HepG2 (cell line): ENCODE results near the gene YEATS4. TPM values are rescaled to one million over a fixed set of nuclear protein-coding genes. Genes with fewer than 3 reads are reported as not detected.
A peak's percentile ranks its signal among the peaks of the same experiment; 100 is the strongest.

Source experiments
- ATF7-NPFF ChIP-seq: sonication (generic); formaldehyde crosslinking; IDR thresholded peaks from 2 replicates; pipeline ENCODE4 v1.8.1; 2023; ENCODE audit warnings: mild to moderate bottlenecking, low read depth, missing genetic modification reagents, moderate library complexity
- BRD4 ChIP-seq: sonication (generic); formaldehyde crosslinking; IDR thresholded peaks from 2 replicates; pipeline ENCODE4 v1.4.0; 2020; ENCODE audit warnings: missing genetic modification reagents
- FOXA3 ChIP-seq: IDR thresholded peaks from 2 replicates; pipeline ENCODE4 v1.6.1; 2016; ENCODE audit warnings: missing genetic modification reagents, missing compliant biosample characterization
- GABPB1 ChIP-seq: IDR thresholded peaks from 2 replicates; pipeline ENCODE4 v1.6.1; 2016; ENCODE audit warnings: mild to moderate bottlenecking, missing genetic modification reagents, moderate library complexity, missing compliant biosample characterization
- GATAD2A ChIP-seq: IDR thresholded peaks from 2 replicates; pipeline ENCODE4 v1.6.1; 2016
- HOXD1 ChIP-seq: sonication (generic); formaldehyde crosslinking; IDR thresholded peaks from 2 replicates; pipeline ENCODE4 v1.5.0; 2020; ENCODE audit warnings: missing genetic modification reagents
- MAF1 ChIP-seq: sonication (generic); formaldehyde crosslinking; IDR thresholded peaks from 2 replicates; pipeline ENCODE4 v1.5.0; 2020; ENCODE audit warnings: missing genetic modification reagents, borderline replicate concordance
- POLR2A ChIP-seq, 2 experiments: IDR thresholded peaks; 2 replicates each; pipeline ENCODE4 v1.6.1; 2011; ENCODE audit warnings: low read depth in 2 of 2, low read length in 2 of 2, mild to moderate bottlenecking in 1 of 2, moderate library complexity in 1 of 2; ENCODE audit not compliant: insufficient read depth in 1 of 2
- PTBP1 ChIP-seq: fragments of 200-400 bp; formaldehyde crosslinking; IDR thresholded peaks from 2 replicates; pipeline ENCODE4 v1.6.1; 2018; ENCODE audit warnings: low read length, low read depth; ENCODE audit not compliant: poor library complexity, severe bottlenecking
- RBM39 ChIP-seq: fragments of 200-400 bp; formaldehyde crosslinking; IDR thresholded peaks from one replicate; pipeline ENCODE4 v1.6.1; 2018; ENCODE audit warnings: antibody characterized with exemption, mild to moderate bottlenecking, low read depth, low read length; ENCODE audit not compliant: poor library complexity, severe bottlenecking
- SIN3A ChIP-seq: IDR thresholded peaks from 2 replicates; pipeline ENCODE4 v1.6.1; 2011; ENCODE audit warnings: low read depth, mild to moderate bottlenecking, control low read depth, low read length, borderline replicate concordance
- SMC3 ChIP-seq: IDR thresholded peaks from 2 replicates; pipeline ENCODE4 v1.6.1; 2011; ENCODE audit warnings: low read length, improper control_type of control experiment
- SRSF9 ChIP-seq: fragments of 200-400 bp; formaldehyde crosslinking; IDR thresholded peaks from 2 replicates; pipeline ENCODE4 v1.6.1; 2018; ENCODE audit warnings: borderline replicate concordance, mild to moderate bottlenecking, low read depth, low read length; ENCODE audit not compliant: insufficient read depth, poor library complexity, severe bottlenecking
- TMF1 ChIP-seq: sonication (generic); formaldehyde crosslinking; IDR thresholded peaks from 2 replicates; pipeline ENCODE4 v1.8.1; 2022; ENCODE audit warnings: low read depth, missing genetic modification reagents
- TSC22D2 ChIP-seq: sonication (generic); formaldehyde crosslinking; IDR thresholded peaks from 2 replicates; pipeline ENCODE4 v1.5.1; 2020; ENCODE audit warnings: missing genetic modification reagents, mild to moderate bottlenecking, borderline replicate concordance
- U2AF1 ChIP-seq: fragments of 200-400 bp; formaldehyde crosslinking; optimal IDR thresholded peaks from 2 replicates; pipeline ENCODE3; 2017; ENCODE audit warnings: mild to moderate bottlenecking, low read depth, low read length
- ZNF180 ChIP-seq: sonication (generic); formaldehyde crosslinking; IDR thresholded peaks from 2 replicates; pipeline ENCODE4 v1.4.0; 2020; ENCODE audit warnings: low read depth, missing genetic modification reagents, borderline replicate concordance
- ZNF382 ChIP-seq: sonication (generic); formaldehyde crosslinking; IDR thresholded peaks from 2 replicates; pipeline ENCODE4 v1.5.0; 2020; ENCODE audit warnings: missing genetic modification reagents, mild to moderate bottlenecking, borderline replicate concordance
- ZNF441 ChIP-seq: sonication (generic); formaldehyde crosslinking; IDR thresholded peaks from 2 replicates; pipeline ENCODE4 v1.7.0; 2021; ENCODE audit warnings: missing genetic modification reagents, borderline replicate concordance
- ZNF501 ChIP-seq: sonication (generic); formaldehyde crosslinking; IDR thresholded peaks from 2 replicates; pipeline ENCODE4 v1.5.1; 2020; ENCODE audit warnings: mild to moderate bottlenecking, moderate library complexity, missing genetic modification reagents
- ZNF615 ChIP-seq: sonication (generic); formaldehyde crosslinking; IDR thresholded peaks from 2 replicates; pipeline ENCODE4 v1.5.0; 2020; ENCODE audit warnings: mild to moderate bottlenecking, missing genetic modification reagents, borderline replicate concordance
- ZNF7 ChIP-seq: IDR thresholded peaks from 2 replicates; pipeline ENCODE4 v1.6.1; 2016; ENCODE audit warnings: missing biosample characterization, missing genetic modification reagents
- ZZZ3 ChIP-seq: sonication (generic); formaldehyde crosslinking; IDR thresholded peaks from 2 replicates; pipeline ENCODE4 v1.4.0; 2020; ENCODE audit warnings: missing genetic modification reagents, mild to moderate bottlenecking, borderline replicate concordance
- polyA plus RNA-seq, 8 experiments: library from polyadenylated mRNA; depleted of rRNA in 3 of 8; stranded (reverse) in 7 of 8; unstranded in 1 of 8; fragments of >200 nt; fragmentation: Illumina TruSeq in 4 of 8; extraction: Trizol in 4 of 8; gene quantifications; 2 replicates each; pipeline versions ENCODE4 v1.2.1 to v1.2.3, GENCODE V29; 2011 to 2016; ENCODE audit warnings: low read depth in 4 of 8, missing spikeins in 1 of 8, mixed read lengths in 1 of 8; ENCODE audit not compliant: insufficient read depth in 1 of 8
- total RNA-seq, 5 experiments: library from RNA; depleted of rRNA; stranded (reverse); fragments of >200 nt; fragmentation: Illumina TruSeq; extraction: Trizol; gene quantifications; 2 replicates each; pipeline ENCODE4 v1.2.3, GENCODE V29; 2016; ENCODE audit warnings: low read depth in 1 of 5
- TF ChIP-seq, protein P1 (sequence below): sonication (generic); formaldehyde crosslinking; IDR thresholded peaks from 2 replicates; pipeline ENCODE4 v1.4.0; 2020; ENCODE audit warnings: missing genetic modification reagents, mild to moderate bottlenecking, borderline replicate concordance
- TF ChIP-seq, protein P2 (sequence below): sonication (generic); formaldehyde crosslinking; IDR thresholded peaks from 2 replicates; pipeline ENCODE4 v1.5.1; 2020; ENCODE audit warnings: mild to moderate bottlenecking, missing genetic modification reagents, moderate library complexity

The YEATS4 gene
- total and polyA plus RNA-seq, 2 of the 13 experiments (the other 11 are each of a cell fraction or from before 2014, with no cell fraction given): 16.8 to 45.0 TPM

DNA sequence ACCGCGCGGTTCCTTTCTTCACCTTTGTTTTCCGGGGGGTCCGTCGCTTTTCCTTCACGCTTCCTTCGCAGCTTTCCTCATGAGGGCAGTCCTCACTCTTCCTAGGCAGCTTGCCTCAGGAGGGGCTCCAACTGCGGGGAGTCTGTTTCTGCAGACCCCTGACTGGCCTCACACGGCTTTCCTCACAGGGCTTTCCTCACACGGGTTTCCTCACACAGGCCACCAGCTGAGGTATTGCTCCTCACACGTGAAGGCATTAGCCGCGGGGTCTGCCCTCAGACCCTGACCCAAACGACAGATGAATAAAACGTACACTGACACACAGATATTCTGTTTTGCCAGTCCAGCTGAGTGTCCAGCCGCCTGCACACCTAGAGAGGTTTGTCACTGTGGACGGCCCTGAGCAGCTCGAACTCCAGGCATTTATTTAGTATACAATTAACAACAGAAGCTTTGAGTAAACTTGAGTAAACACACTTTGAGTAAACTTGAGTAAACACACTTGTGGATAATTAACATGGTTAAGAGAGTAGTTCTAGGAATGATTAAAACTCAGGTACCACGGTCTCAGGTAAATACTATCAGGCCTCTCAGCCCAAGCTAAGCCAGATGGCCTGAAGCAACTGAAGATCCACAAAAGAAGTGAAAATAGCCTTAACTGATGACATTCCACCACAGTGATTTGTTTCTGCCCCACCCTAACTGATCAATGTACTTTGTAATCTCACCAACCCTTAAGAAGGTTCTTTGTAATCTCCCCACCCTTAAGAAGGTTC, 27.4 kb upstream of the YEATS4 start (continued):
- no peak for TF ChIP-seq ZNF441 (CRISPR knock-in tag)
- no peak for TF ChIP-seq U2AF1
- TF ChIP-seq ZNF180 (CRISPR knock-in tag): no peak
- no peak for TF ChIP-seq GATAD2A (CRISPR knock-in tag)
- TF ChIP-seq ATF7-NPFF: no peak
- peak; percentile 84 for TF ChIP-seq BRD4
- 0 out of 2 replicates have a peak, but pooled peaks have one; percentile 21 for TF ChIP-seq HOXD1 (CRISPR knock-in tag)
- no peak for TF ChIP-seq SMC3
- peak; percentile 59 to 74 for TF ChIP-seq POLR2A (IDR thresholded peaks at IDR 0.05; ENCODE audit: insufficient read depth in 1 of 2, low read depth in 2 of 2, low read length in 2 of 2)
- TF ChIP-seq TSC22D2 (CRISPR knock-in tag): peak; percentile 9; the same call in 1 of the 2 replicates
- TF ChIP-seq ZNF615 (CRISPR knock-in tag): no peak
- no peak for TF ChIP-seq ZZZ3 (CRISPR knock-in tag)
- no peak for TF ChIP-seq GABPB1 (CRISPR knock-in tag)
- no peak for TF ChIP-seq SRSF9
- TF ChIP-seq RBM39: peak; percentile 44
- 0 out of 2 replicates have a peak, but pooled peaks have one; percentile 22 for TF ChIP-seq MAF1 (CRISPR knock-in tag)
- no peak for TF ChIP-seq TMF1 (CRISPR knock-in tag)
- 0 out of 2 replicates have a peak, but pooled peaks have one; percentile 37 for TF ChIP-seq ZNF501 (CRISPR knock-in tag)
- TF ChIP-seq, protein P1, sequence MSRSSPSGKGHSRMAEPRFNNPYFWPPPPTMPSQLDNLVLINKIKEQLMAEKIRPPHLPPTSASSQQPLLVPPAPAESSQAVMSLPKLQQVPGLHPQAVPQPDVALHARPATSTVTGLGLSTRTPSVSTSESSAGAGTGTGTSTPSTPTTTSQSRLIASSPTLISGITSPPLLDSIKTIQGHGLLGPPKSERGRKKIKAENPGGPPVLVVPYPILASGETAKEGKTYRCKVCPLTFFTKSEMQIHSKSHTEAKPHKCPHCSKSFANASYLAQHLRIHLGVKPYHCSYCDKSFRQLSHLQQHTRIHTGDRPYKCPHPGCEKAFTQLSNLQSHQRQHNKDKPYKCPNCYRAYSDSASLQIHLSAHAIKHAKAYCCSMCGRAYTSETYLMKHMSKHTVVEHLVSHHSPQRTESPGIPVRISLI: no peak
- TF ChIP-seq PTBP1: no peak
- TF ChIP-seq ZNF7: no peak
- no peak for TF ChIP-seq ZNF382 (CRISPR knock-in tag)
- 0 out of 2 replicates have a peak, but pooled peaks have one; percentile 11 for TF ChIP-seq SIN3A
- no peak for TF ChIP-seq FOXA3
- TF ChIP-seq, protein P2, sequence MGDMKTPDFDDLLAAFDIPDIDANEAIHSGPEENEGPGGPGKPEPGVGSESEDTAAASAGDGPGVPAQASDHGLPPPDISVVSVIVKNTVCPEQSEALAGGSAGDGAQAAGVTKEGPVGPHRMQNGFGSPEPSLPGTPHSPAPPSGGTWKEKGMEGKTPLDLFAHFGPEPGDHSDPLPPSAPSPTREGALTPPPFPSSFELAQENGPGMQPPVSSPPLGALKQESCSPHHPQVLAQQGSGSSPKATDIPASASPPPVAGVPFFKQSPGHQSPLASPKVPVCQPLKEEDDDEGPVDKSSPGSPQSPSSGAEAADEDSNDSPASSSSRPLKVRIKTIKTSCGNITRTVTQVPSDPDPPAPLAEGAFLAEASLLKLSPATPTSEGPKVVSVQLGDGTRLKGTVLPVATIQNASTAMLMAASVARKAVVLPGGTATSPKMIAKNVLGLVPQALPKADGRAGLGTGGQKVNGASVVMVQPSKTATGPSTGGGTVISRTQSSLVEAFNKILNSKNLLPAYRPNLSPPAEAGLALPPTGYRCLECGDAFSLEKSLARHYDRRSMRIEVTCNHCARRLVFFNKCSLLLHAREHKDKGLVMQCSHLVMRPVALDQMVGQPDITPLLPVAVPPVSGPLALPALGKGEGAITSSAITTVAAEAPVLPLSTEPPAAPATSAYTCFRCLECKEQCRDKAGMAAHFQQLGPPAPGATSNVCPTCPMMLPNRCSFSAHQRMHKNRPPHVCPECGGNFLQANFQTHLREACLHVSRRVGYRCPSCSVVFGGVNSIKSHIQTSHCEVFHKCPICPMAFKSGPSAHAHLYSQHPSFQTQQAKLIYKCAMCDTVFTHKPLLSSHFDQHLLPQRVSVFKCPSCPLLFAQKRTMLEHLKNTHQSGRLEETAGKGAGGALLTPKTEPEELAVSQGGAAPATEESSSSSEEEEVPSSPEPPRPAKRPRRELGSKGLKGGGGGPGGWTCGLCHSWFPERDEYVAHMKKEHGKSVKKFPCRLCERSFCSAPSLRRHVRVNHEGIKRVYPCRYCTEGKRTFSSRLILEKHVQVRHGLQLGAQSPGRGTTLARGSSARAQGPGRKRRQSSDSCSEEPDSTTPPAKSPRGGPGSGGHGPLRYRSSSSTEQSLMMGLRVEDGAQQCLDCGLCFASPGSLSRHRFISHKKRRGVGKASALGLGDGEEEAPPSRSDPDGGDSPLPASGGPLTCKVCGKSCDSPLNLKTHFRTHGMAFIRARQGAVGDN (CRISPR knock-in tag): peak; percentile 75
